Measurements from ENCODE around the gene NMNAT3. TPM values are rescaled to one million over a fixed set of nuclear protein-coding genes. Genes with fewer than 3 reads are reported as not detected.

Gene NMNAT3
- total RNA-seq, 6 experiments from 2014 or later: 1.3 to 3.6 (median 2.6) TPM

DNA sequence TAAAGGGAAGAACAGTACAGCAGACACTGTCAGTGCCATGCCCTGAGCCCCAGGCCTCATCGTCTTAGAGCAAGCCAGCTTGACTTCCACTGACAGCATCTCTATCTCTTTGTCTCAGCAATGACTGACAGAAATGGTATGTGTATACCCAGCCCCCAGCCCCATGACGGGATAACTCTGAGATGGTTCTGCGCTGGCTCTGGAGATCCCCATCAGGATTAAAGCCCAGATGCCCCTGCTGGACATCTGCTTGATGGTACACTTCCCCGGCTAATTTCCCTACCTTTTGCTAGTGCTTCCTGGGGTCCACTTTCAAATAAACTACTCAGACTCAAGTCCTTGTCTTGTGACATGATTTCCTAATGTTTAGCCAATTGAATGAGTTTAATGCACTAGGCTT is 7.6 kb downstream of the NMNAT3 start:
- no peaks in the 10 kb centered on the region for H3K27me3 ChIP-seq

DNA sequence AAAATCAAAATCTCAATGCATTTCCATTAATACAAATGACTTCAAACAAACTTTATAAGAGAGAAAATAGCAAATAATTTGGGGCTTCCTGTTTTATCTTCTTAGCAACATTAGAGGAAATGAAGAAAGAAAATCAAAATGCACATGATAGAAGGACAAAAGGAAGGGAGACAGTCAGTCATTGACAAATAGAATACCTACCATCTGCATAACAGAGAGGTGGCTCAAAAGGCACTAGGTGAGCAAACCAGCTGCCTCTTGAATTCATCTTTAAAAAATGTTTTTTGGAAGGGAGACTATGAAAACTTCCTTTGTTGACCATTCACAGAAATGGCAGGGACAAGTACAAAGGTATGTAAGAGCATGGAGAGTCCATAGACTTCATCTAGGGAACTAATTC is 9.4 kb downstream of the NMNAT3 start:
- intact Hi-C loops (cut with DNase I): no loop called here
- no peak overlapping the region for H3K4me3 ChIP-seq
- DNase-seq: no peak
- H3K9me3 ChIP-seq: no peaks in the 10 kb centered on the region
- no peaks in the 10 kb centered on the region for H3K36me3 ChIP-seq
- no peak overlapping the region for H3K27ac ChIP-seq
- H3K4me1 ChIP-seq: no peaks in the 10 kb centered on the region
- no peaks in the 10 kb centered on the region for H3K27me3 ChIP-seq
- TF ChIP-seq POLR2A (IDR thresholded peaks at IDR 0.05): no peak
- TF ChIP-seq, protein P1, sequence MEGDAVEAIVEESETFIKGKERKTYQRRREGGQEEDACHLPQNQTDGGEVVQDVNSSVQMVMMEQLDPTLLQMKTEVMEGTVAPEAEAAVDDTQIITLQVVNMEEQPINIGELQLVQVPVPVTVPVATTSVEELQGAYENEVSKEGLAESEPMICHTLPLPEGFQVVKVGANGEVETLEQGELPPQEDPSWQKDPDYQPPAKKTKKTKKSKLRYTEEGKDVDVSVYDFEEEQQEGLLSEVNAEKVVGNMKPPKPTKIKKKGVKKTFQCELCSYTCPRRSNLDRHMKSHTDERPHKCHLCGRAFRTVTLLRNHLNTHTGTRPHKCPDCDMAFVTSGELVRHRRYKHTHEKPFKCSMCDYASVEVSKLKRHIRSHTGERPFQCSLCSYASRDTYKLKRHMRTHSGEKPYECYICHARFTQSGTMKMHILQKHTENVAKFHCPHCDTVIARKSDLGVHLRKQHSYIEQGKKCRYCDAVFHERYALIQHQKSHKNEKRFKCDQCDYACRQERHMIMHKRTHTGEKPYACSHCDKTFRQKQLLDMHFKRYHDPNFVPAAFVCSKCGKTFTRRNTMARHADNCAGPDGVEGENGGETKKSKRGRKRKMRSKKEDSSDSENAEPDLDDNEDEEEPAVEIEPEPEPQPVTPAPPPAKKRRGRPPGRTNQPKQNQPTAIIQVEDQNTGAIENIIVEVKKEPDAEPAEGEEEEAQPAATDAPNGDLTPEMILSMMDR (IDR thresholded peaks at IDR 0.05): no peak
- no peak for ATAC-seq

More for the DNA sequence above, 7.6 kb downstream of the NMNAT3 start:
- Histone ChIP-seq H3K4me1 (no peaks in the 10 kb centered on the region), H3K36me3 (no peaks in the 10 kb centered on the region), H3K27ac (no peak overlapping the region), H3K9me3 (no peaks in the 10 kb centered on the region), H3K4me3 (no peak overlapping the region)
- 83% methylated on average over 3 of the region's 4 CpGs for WGBS (ENCODE audit: insufficient coverage, low coverage, low lambda C conversion rate, missing lambda C conversion rate)
- intact Hi-C loops (cut with DNase I): no loop called here
- TF ChIP-seq, protein P1 (IDR thresholded peaks at IDR 0.05): no peak
- TF ChIP-seq POLR2A (IDR thresholded peaks at IDR 0.05): no peak
- ATAC-seq (no peak), DNase-seq (no peak)

DNA sequence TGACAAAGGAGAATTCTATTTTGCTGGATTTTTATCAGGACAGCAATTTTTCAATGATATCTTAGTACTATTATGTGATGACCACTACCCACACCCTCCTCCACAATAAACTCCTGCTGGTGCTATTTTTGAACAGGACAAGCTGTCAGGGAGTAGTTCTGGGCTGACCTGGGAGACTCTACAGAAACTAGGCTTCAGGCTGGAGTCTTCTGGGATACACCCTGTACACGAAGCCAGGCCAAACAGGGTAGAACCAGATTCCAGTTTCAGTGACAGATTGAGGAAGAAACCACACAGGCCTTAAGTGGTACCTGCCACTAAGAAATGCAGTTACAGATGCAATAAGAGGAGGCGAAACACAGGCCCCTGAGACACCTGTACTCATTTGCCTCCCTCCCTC is 12.8 kb downstream of the NMNAT3 start:
- Histone ChIP-seq H3K36me3 (no peaks in the 10 kb centered on the region), H3K27me3 (no peaks in the 10 kb centered on the region), H3K27ac (no peak overlapping the region), H3K4me3 (no peak overlapping the region), H3K9me3 (no peaks in the 10 kb centered on the region), H3K4me1 (no peaks in the 10 kb centered on the region)
- no peak for DNase-seq
- WGBS (ENCODE audit: insufficient coverage, low coverage, low lambda C conversion rate, missing lambda C conversion rate): no CpG with 5 or more reads among the region's 2 CpGs
- no peak for ATAC-seq
- TF ChIP-seq, protein P1 (IDR thresholded peaks at IDR 0.05): no peak
- TF ChIP-seq POLR2A (IDR thresholded peaks at IDR 0.05): no peak
- intact Hi-C loops (cut with DNase I): no loop called here

- H3K27me3 ChIP-seq: no peaks in the 10 kb centered on the region
- H3K27ac ChIP-seq: no peak overlapping the region
- no peak for TF ChIP-seq POLR2A (IDR thresholded peaks at IDR 0.05)
- TF ChIP-seq, protein P1 (IDR thresholded peaks at IDR 0.05): no peak
- ATAC-seq: no peak
- no peaks in the 10 kb centered on the region for H3K9me3 ChIP-seq
- H3K36me3 ChIP-seq: no peaks in the 10 kb centered on the region
- intact Hi-C loops (cut with DNase I): no loop called here
- H3K4me1 ChIP-seq: no peaks in the 10 kb centered on the region
- 38% methylated on average over 1 of the region's 1 CpG for WGBS (ENCODE audit: insufficient coverage, low coverage, low lambda C conversion rate, missing lambda C conversion rate)
- no peak overlapping the region for H3K4me3 ChIP-seq
- no peak for DNase-seq
Observed at GRCh38 chr3:139660269-139660668, 17.5 kb downstream of the NMNAT3 start.

DNA sequence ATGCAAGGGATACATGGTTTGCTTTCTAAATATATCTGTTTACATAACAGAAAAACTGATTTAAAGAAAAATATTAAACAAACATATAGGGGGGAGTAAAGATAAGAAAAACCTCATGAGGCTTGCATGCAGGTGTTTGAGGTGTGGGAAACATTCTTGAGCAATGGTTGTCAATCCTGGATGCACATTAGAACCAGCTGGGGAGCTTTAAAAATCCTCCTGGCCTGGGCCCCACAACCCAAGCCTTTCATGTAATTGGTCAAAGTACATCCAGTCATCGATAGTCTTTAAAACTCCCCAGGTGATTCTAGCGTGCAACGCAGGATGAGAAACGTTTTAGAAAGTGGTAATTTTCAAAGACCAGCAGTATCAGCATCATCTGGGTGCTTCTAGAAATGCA is 18.3 kb downstream of the NMNAT3 start:
- no peaks in the 10 kb centered on the region for H3K36me3 ChIP-seq
- intact Hi-C loops (cut with DNase I): no loop called here
- no peaks in the 10 kb centered on the region for H3K9me3 ChIP-seq
- H3K4me3 ChIP-seq: no peak overlapping the region
- H3K4me1 ChIP-seq: no peaks in the 10 kb centered on the region
- H3K27me3 ChIP-seq: no peaks in the 10 kb centered on the region
- no peak for ATAC-seq
- no CpG with 5 or more reads among the region's 4 CpGs for WGBS (ENCODE audit: insufficient coverage, low coverage, low lambda C conversion rate, missing lambda C conversion rate)
- no peak overlapping the region for H3K27ac ChIP-seq
- no peak for DNase-seq
- TF ChIP-seq POLR2A (IDR thresholded peaks at IDR 0.05): no peak
- TF ChIP-seq, protein P1 (IDR thresholded peaks at IDR 0.05): no peak

All from right lobe of liver (tissue), 6 donors.